ENCODE results near the gene HYOU1.
"Not testable (repeated sequence)": the region's sequence is repeated elsewhere in the genome, so short reads cannot be mapped to it uniquely, and the experiment has no call there.

The HYOU1 gene, protein sequence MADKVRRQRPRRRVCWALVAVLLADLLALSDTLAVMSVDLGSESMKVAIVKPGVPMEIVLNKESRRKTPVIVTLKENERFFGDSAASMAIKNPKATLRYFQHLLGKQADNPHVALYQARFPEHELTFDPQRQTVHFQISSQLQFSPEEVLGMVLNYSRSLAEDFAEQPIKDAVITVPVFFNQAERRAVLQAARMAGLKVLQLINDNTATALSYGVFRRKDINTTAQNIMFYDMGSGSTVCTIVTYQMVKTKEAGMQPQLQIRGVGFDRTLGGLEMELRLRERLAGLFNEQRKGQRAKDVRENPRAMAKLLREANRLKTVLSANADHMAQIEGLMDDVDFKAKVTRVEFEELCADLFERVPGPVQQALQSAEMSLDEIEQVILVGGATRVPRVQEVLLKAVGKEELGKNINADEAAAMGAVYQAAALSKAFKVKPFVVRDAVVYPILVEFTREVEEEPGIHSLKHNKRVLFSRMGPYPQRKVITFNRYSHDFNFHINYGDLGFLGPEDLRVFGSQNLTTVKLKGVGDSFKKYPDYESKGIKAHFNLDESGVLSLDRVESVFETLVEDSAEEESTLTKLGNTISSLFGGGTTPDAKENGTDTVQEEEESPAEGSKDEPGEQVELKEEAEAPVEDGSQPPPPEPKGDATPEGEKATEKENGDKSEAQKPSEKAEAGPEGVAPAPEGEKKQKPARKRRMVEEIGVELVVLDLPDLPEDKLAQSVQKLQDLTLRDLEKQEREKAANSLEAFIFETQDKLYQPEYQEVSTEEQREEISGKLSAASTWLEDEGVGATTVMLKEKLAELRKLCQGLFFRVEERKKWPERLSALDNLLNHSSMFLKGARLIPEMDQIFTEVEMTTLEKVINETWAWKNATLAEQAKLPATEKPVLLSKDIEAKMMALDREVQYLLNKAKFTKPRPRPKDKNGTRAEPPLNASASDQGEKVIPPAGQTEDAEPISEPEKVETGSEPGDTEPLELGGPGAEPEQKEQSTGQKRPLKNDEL

DNA sequence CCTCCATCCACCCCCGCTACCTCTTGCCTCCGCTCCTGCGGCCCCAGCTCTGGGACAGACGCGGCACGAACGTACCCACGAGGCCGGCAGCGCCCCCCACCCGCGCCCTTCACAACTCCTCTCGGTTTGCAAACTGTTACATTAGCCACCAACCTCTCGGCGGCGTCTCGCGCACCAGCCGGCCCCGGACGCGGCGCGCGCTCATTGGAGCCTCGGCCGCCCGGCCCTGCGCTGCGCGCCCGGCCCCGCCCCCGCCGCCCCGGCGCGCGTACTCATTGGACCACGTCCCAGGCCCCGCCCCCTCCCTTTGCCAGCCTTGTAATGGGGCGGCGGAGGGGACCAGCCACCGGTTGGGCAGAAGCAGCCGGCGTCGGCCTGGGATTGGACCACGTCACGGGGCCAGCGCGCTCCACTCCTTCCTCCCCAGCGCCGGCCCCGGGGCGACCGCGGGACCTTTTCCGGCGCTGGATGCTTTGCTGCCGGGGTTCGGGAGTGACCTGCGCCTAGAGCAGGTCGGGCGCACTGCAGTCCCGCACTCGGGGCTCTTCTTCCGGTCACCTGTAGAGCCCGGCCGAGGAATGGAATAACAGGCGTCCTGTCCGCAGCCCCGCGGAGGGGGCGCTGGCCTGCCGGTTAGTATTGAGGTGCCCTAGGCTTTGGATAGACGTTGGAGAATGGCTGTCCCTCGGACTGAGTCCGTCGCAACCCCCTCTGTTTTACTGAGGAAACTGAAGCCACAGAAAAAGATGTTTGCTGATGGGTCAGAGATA, at the start of gene HYOU1:
Gene HYOU1 (minus strand): TSS at position 206 of the 770 bp plus-strand sequence. CDS start 1,045 bp downstream, outside the sequence.
- Mint-ChIP-seq H3K4me3 (peak within 1 kb of the TSS; percentile 97), H3K27me3 (no peaks in the 10 kb centered on the region), H3K9me3 (no peaks in the 10 kb centered on the region), H3K4me1 (peaks cover 46% of the 10 kb centered on the region), H3K36me3 (peaks cover 36% of the 10 kb centered on the region), H3K27ac (peak within 1 kb of the TSS; percentile 98)
- peak; percentile 99 for DNase-seq
- CTCF ChIA-PET, result interaction anchor here (0.8 to 1.6 kb wide), 5 partner anchors 10 to 155 kb away, joined by 3 to 7 read pairs (median 5); partner anchors contain the start of genes TRAPPC4 and VPS11

GRCh38 chr11:119103793-119104192, 46.8 kb upstream of the HYOU1 start:
- CTCF ChIA-PET, result interaction anchor here (0.6 to 2.3 kb wide), 3 partner anchors 91 to 93 kb away, joined by 3 to 10 read pairs (median 4); no protein-coding TSS in a partner anchor
- no peaks in the 10 kb centered on the region for H3K9me3 Mint-ChIP-seq
- peak overlapping the region; percentile 59 for H3K4me3 Mint-ChIP-seq
- peaks cover 5% of the 10 kb centered on the region for H3K27me3 Mint-ChIP-seq
- peak overlapping the region; percentile 49 for H3K27ac Mint-ChIP-seq
- no peak for DNase-seq
- peaks cover 62% of the 10 kb centered on the region for H3K4me1 Mint-ChIP-seq
- peaks cover 13% of the 10 kb centered on the region for H3K36me3 Mint-ChIP-seq

GRCh38 chr11:119103161-119103664, 46.2 kb upstream of the HYOU1 start:
- Mint-ChIP-seq H3K4me3 (peak overlapping the region; percentile 92), H3K27ac (peak overlapping the region; percentile 98), H3K36me3 (peaks cover 13% of the 10 kb centered on the region), H3K4me1 (peaks cover 62% of the 10 kb centered on the region)
- CTCF ChIA-PET, result interaction anchor here (1.3 to 2.3 kb wide), 4 partner anchors 38 to 234 kb away, joined by 3 to 10 read pairs (median 4); no protein-coding TSS in a partner anchor
- H3K27me3 Mint-ChIP-seq, DNase-seq, H3K9me3 Mint-ChIP-seq: not testable (repeated sequence)

DNA sequence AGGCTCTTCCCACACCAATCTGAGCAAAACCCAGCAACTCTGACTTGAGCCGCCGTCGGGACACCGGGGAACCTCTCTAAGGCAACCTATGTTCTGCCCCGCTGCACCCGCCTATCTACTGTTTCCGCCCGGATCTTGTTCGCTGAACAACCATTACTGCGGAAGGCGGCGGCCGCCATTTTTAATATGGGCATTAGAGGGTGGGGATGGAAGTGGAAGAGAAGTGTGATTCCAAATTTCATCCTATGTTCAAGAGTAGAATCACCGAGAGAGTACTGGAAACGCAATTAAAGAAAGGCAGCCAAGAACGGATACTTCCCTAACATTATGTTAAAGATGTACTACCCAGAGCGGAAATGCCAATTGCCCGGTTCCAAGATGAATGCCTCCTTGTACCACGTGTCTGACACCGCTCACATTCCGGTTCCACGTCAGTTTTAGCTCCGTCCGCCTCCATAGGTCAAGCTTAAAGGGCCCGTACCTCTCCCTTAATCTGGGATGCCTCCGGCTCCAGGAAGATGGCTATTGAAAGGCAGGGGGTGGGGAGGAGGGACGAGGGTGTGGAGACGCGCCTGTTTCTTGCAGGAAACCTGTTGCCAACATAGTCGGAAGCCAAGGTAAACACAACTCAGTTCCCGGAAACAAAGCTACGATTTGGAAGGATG, 44.9 kb upstream of the HYOU1 start, which contains the start of gene DPAGT1:
Gene DPAGT1 (minus strand): TSS at position 95 of the 665 bp plus-strand sequence. CDS start 198 bp downstream, outside the sequence.
- CTCF ChIA-PET, result interaction anchor here (0.7 to 2.3 kb wide), 8 partner anchors 10 to 235 kb away, joined by 3 to 10 read pairs (median 3); partner anchors contain the start of gene NLRX1
- Mint-ChIP-seq H3K27me3 (peaks cover 5% of the 10 kb centered on the region), H3K9me3 (no peaks in the 10 kb centered on the region), H3K4me3 (peak within 1 kb of the TSS; percentile 92), H3K4me1 (peaks cover 68% of the 10 kb centered on the region), H3K36me3 (peaks cover 25% of the 10 kb centered on the region), H3K27ac (peak within 1 kb of the TSS; percentile 98)
- peak; percentile 90 for DNase-seq

GRCh38 chr11:119100994-119101758, 44.2 kb upstream of the HYOU1 start:
- Mint-ChIP-seq H3K27ac (peak overlapping the region; percentile 98), H3K4me3 (peak overlapping the region; percentile 92), H3K9me3 (no peaks in the 10 kb centered on the region), H3K36me3 (peaks cover 32% of the 10 kb centered on the region), H3K27me3 (peaks cover 5% of the 10 kb centered on the region), H3K4me1 (peaks cover 68% of the 10 kb centered on the region)
- DNase-seq, result no peak
- CTCF ChIA-PET, result interaction anchor here (0.9 to 2.3 kb wide), 5 partner anchors 10 to 171 kb away, joined by 3 to 10 read pairs (median 3); no protein-coding TSS in a partner anchor

GRCh38 chr11:119100246-119100970, 43.4 kb upstream of the HYOU1 start:
- peak overlapping the region; percentile 92 for H3K4me3 Mint-ChIP-seq
- CTCF ChIA-PET, result interaction anchor here (1.7 kb wide), 1 partner anchor 38 kb away, joined by 3 read pairs; no protein-coding TSS in a partner anchor

GRCh38 chr11:119099711-119100110, 42.7 kb upstream of the HYOU1 start:
- H3K4me1 Mint-ChIP-seq, result peaks cover 70% of the 10 kb centered on the region
- CTCF ChIA-PET, result interaction anchor here (0.6 to 1.7 kb wide), 5 partner anchors 9 to 61 kb away, joined by 3 to 6 read pairs (median 3); no protein-coding TSS in a partner anchor
- H3K27ac Mint-ChIP-seq, result peak overlapping the region; percentile 64

More at GRCh38 chr11:119100246-119100970, 43.4 kb upstream of the HYOU1 start:
- peaks cover 2% of the 10 kb centered on the region for H3K27me3 Mint-ChIP-seq
- H3K4me1 Mint-ChIP-seq, result peaks cover 69% of the 10 kb centered on the region
- no peak for DNase-seq
- no peaks in the 10 kb centered on the region for H3K9me3 Mint-ChIP-seq
- H3K36me3 Mint-ChIP-seq, result peaks cover 37% of the 10 kb centered on the region
- peak overlapping the region; percentile 98 for H3K27ac Mint-ChIP-seq

GRCh38 chr11:119095066-119095880, 38.3 kb upstream of the HYOU1 start:
- Mint-ChIP-seq H3K9me3 (no peaks in the 10 kb centered on the region), H3K27me3 (peaks cover 9% of the 10 kb centered on the region), H3K4me1 (peaks cover 70% of the 10 kb centered on the region), H3K27ac (peak overlapping the region; percentile 90), H3K4me3 (peak overlapping the region; percentile 97), H3K36me3 (peaks cover 73% of the 10 kb centered on the region)
- peak; percentile 99 for DNase-seq
- CTCF ChIA-PET, result interaction anchor here (0.6 to 1.7 kb wide), 8 partner anchors 11 to 226 kb away, joined by 3 to 6 read pairs (median 4); partner anchors contain the start of genes C2CD2L and VPS11

More at GRCh38 chr11:119099711-119100110, 42.7 kb upstream of the HYOU1 start:
- H3K27me3 Mint-ChIP-seq, result peaks cover 9% of the 10 kb centered on the region
- H3K36me3 Mint-ChIP-seq, result peaks cover 44% of the 10 kb centered on the region
- H3K9me3 Mint-ChIP-seq, result no peaks in the 10 kb centered on the region
- DNase-seq, result no peak
- H3K4me3 Mint-ChIP-seq, result peak overlapping the region; percentile 92

GRCh38 chr11:119094816-119095065, 37.7 kb upstream of the HYOU1 start:
- peaks cover 70% of the 10 kb centered on the region for H3K36me3 Mint-ChIP-seq
- H3K4me1 Mint-ChIP-seq, result peaks cover 70% of the 10 kb centered on the region
- no peaks in the 10 kb centered on the region for H3K9me3 Mint-ChIP-seq
- peaks cover 9% of the 10 kb centered on the region for H3K27me3 Mint-ChIP-seq
- peak overlapping the region; percentile 97 for H3K4me3 Mint-ChIP-seq
- no peak for DNase-seq
- CTCF ChIA-PET, result interaction anchor here (0.6 to 1.7 kb wide), 5 partner anchors 12 to 227 kb away, joined by 3 to 6 read pairs (median 4); partner anchors contain the start of genes C2CD2L and VPS11
- H3K27ac Mint-ChIP-seq, result peak overlapping the region; percentile 90

DNA sequence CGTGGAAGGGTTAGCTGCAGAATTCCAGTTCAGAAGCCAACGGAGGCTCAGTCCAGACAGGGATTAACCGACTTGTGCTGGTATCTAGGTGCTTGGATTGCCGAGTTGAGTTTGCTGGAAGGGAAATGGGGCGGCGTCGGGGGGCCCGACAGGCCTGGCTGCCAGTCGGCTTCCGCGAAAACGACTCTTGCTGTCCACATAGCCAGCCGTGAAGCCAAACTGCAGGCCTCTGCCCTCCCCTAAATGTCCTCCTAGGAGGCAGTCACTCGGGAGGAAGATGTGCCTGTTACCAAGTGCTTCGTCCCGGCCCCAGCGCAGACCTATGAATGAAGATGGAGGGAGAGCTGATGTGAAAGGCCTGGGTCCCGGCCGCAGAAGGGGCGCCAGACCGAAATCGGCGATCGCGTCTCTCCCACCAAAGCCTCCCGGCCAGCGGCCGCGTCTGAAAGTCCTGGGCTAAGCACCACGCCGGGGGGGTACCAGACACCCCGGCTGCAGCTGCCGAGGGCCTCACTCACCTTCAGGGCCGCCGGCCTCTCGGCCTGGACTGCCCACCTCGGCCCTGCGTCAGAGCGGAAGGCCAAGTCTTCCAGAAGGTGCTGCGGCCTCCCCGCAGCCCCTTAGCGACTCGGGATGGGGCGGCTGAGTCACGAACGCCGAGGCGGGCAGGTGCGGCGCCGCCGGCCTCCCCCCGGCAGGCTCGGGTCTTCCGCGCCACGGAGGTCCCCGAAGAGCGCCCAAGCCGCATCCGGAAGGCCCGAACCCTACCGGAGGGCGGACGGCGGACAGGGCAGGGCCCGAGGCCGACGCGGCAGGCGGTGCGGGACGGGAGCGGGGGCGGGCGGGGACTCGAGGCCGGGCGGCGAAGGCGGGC, 37.2 kb upstream of the HYOU1 start:
- CTCF ChIA-PET, result interaction anchor here (1.1 to 1.7 kb wide), 3 partner anchors 12 to 227 kb away, joined by 4 to 6 read pairs (median 4); partner anchors contain the start of genes C2CD2L and VPS11
- Mint-ChIP-seq H3K4me1 (peaks cover 73% of the 10 kb centered on the region), H3K4me3 (peak overlapping the region; percentile 97), H3K27me3 (peaks cover 9% of the 10 kb centered on the region), H3K36me3 (peaks cover 69% of the 10 kb centered on the region), H3K9me3 (no peaks in the 10 kb centered on the region), H3K27ac (peak overlapping the region; percentile 90)
- DNase-seq, result peak; percentile 56

Data from activated naive CD4-positive, alpha-beta T cell treated with anti-CD3 and anti-CD28 coated beads, Interleukin-2, amount 10 ng/mL, durations not matched to agents 7 days and 5 days (primary cell).